GM18505 (cell line): ENCODE data around the gene PATE4.
"Not testable (repeated sequence)": the region's sequence is repeated elsewhere in the genome, so short reads cannot be mapped to it uniquely, and the experiment has no call there.

Experiments
- ATAC-seq: cut with Tn5 transposase; IDR thresholded peaks from one replicate; pipeline ENCODE4 v1.9.1; 2021; ENCODE audit not compliant: unreplicated experiment
- POLR2A ChIP-seq: IDR thresholded peaks from 4 replicates; pipeline ENCODE4 v1.6.1; 2011; ENCODE audit warnings: borderline replicate concordance; ENCODE audit not compliant: insufficient read depth, insufficient read length; ENCODE audit errors: extremely low read depth

Gene PATE4

DNA sequence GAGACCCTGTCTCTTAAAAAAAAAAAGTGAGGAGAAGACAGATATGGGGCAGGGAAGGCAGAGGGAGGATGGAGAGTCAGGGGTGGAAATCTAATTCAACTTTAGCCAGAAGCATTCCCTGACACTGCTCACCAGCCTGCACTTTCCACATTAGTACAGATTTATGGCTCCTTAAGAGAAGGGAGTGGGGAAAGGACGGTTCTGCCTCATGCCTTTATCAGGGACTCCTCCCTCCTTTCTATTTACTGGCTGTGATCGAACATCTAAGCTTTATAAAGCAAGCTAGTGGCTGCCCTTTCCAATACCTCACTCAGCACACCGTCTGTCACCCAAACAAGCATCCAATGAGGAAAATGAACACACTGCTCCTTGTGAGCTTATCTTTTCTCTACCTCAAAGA, at the start of gene PATE4:
PATE4 (plus strand) TSS at position 301 of the 400 bp plus-strand sequence; CDS start at position 345, 44 bp downstream.
- no peak for ATAC-seq
- no peak for TF ChIP-seq POLR2A

DNA sequence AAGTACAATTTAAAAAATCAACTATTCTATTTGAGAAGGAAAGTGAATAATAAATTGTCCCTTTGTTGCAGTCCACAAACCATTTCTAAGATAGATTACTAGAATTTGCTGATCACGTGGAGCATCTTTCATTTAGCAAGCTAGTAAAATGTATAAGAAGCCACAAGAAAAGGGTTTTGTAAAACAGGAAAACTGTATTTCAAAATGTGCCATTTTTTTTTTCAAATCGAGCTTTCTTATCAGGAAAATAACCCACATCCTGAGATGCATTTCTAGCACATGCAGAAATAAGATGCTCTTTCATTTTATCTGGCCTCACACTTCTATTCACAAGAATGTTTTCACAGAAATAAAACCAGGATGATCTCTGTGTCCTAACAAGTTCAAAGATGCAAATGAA, 48.4 kb upstream of the PATE4 start:
- ATAC-seq, result no peak
- TF ChIP-seq POLR2A, result no peak

- no peak for TF ChIP-seq POLR2A
- ATAC-seq, result no peak
These were observed 45.3 kb upstream of the PATE4 start, which contains the start of gene PATE3 for GRCh38 chr11:125787827-125788226. PATE3 (plus strand) TSS chr11:125788127; CDS start chr11:125788152, 25 bp downstream.

DNA sequence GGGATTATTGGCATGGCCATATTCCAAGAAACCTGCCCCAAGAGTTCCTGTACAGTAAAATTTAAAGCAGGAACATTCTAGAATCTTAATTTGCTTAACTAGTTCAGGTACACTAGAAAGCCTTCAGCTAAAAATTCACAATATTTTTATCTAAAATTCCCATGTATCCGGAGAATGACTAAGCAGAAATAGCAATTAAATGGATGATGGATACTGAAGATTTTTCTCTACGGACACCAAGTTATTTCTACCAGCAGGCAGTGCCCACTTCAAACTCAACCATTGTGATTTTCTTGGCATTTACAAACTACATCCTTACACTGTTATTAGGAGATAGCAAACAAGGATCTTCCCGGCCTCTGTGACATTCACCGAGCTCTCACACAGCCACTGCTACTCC, 42.3 kb upstream of the PATE4 start:
- ATAC-seq, result no peak
- no peak for TF ChIP-seq POLR2A

DNA sequence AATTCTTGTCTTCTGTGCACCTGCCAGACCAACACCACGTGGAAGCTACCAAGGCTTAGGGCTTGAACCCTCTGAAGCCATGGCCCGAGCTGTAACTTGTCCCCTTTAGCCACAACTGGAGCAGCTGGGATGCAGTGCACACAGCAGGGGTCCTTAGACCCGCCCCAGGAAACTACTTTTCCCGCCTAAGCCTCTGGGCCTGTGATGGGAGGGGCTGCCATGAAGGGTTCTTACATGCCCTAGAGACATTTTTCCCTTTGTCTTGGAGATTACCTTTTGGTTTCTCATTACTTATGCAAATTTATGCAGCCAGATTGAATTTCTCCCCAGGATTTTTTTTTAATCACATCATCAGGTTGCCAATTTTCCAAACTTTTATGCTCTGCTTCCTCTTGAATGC, 35.5 kb upstream of the PATE4 start:
- no peak for TF ChIP-seq POLR2A
- ATAC-seq, result no peak

GRCh38 chr11:125799808-125800207, 33.3 kb upstream of the PATE4 start:
- no peak for TF ChIP-seq POLR2A
- no peak for ATAC-seq

GRCh38 chr11:125802387-125802786, 30.7 kb upstream of the PATE4 start:
- no peak for TF ChIP-seq POLR2A
- no peak for ATAC-seq

DNA sequence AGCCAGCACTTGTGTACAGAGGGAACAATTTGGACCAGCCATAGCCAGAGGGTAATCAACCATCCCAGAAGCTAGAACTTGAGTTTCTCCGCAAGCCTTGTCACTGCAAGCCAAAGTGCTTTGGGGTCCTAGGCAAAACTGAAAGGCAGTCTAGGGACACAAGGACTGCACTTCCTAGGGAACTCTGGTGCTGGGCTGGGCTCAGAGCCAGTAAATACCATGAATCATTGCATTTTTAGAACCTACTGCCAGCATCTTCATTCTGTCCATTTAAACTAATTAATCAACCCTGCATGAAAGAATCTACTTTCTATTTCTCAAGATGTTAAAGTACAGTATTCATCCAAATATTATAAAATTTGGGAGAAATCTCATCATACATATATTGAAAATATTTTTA, 25.2 kb upstream of the PATE4 start:
- no peak for TF ChIP-seq POLR2A
- ATAC-seq, result no peak

DNA sequence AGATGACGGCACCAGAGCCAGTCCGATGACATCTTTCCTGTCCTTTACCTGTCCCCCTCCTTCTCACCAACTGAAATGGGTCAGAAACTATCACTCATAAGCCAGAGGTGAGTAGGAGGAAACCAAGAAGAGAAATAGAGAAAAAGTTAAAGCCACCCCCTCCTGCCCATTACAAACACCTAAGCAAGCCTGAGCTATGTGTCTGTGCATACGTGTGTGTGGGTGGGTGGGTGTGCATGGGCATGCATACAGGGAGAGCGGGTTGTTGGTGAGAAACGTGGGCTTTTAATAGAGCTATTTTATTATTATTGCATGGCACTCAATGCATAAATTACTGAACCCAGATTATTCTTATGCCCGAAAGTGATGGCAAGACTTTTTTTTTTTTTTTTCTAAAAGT, 2.6 kb downstream of the PATE4 start:
- no peak for ATAC-seq
- no peak for TF ChIP-seq POLR2A

- ATAC-seq, result no peak
- TF ChIP-seq POLR2A, result no peak
These were observed 9.3 kb downstream of the PATE4 start for GRCh38 chr11:125842321-125842948.

- ATAC-seq, result no peak
- TF ChIP-seq POLR2A, result no peak
These were observed 13.1 kb downstream of the PATE4 start for GRCh38 chr11:125846188-125846587.

DNA sequence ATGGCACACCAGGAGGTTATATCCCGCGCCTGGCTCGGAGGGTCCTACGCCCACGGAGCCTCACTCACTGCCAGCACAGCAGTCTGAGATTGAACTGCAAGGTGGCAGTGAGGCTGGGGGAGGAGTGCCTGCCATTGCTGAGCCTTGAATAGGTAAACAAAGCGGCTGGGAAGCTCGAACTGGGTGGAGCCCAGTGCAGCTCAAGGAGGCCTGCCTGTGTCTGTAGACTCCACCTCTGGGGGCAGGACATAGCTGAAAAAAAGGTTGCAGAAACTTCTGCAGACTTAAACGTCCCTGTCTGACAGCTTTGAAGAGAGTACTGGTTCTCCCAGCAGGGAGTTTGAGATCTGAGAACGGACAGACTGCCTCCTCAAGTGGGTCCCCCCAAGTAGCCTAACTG, 24.6 kb downstream of the PATE4 start:
- ATAC-seq, result not testable (repeated sequence)

GRCh38 chr11:125862786-125863185, 29.7 kb downstream of the PATE4 start:
- not testable (repeated sequence) for ATAC-seq

- ATAC-seq, result not testable (repeated sequence)
These were observed 32.2 kb downstream of the PATE4 start for GRCh38 chr11:125865354-125865753.

- no peak for ATAC-seq
- no peak for TF ChIP-seq POLR2A
These were observed 36.4 kb downstream of the PATE4 start for GRCh38 chr11:125869521-125869920.
